Neural cell (in vitro differentiated cells): Measurements from ENCODE around the gene EML4. TPM values are rescaled to one million over a fixed set of nuclear protein-coding genes. Genes with fewer than 3 reads are reported as not detected.

ENCODE experiments used
- H2AFZ ChIP-seq: fragments of 200-600, 300-800 bp; sonication (generic), shearing (Covaris generic); 2 replicates; pipeline ENCODE4 v1.6.0; 2014; ENCODE audit warnings: low read depth, mild to moderate bottlenecking, antibody characterized with exemption, low read length, moderate library complexity
- H3F3A ChIP-seq: fragments of 200-600 bp; shearing (Covaris generic); 2 replicates; pipeline ENCODE4 v1.6.1; 2016; ENCODE audit warnings: mild to moderate bottlenecking, moderate library complexity, mixed read lengths, antibody characterized with exemption, low read length; ENCODE audit not compliant: insufficient read depth, poor library complexity, severe bottlenecking
- H3K27ac ChIP-seq: fragments of 200-600, 300-800 bp; sonication (generic), shearing (Covaris generic); 2 replicates; pipeline ENCODE4 v1.5.1; 2014; ENCODE audit warnings: mild to moderate bottlenecking, low read length, moderate library complexity
- H3K27me3 ChIP-seq: fragments of 300-800, 200-600 bp; sonication (generic), shearing (Covaris generic); 2 replicates; pipeline ENCODE4 v1.6.0; 2014; ENCODE audit warnings: mild to moderate bottlenecking, low read depth, low read length, moderate library complexity; ENCODE audit not compliant: insufficient read depth
- H3K36me3 ChIP-seq: fragments of 300-800, 200-600 bp; sonication (generic), shearing (Covaris generic); 2 replicates; pipeline ENCODE4 v1.5.1; 2014; ENCODE audit warnings: mild to moderate bottlenecking, antibody characterized with exemption, low read length, moderate library complexity; ENCODE audit not compliant: insufficient read depth
- H3K4me2 ChIP-seq: fragments of 300-800, 200-600 bp; sonication (generic), shearing (Covaris generic); 2 replicates; pipeline ENCODE4 v1.6.0; 2014; ENCODE audit warnings: mild to moderate bottlenecking, low read length
- H3K4me3 ChIP-seq: fragments of 300-800, 200-600 bp; sonication (generic), shearing (Covaris generic); 2 replicates; pipeline ENCODE4 v1.5.1; 2014; ENCODE audit warnings: mild to moderate bottlenecking, low read length, moderate library complexity
- H3K79me2 ChIP-seq: fragments of 200-600 bp; shearing (Covaris generic); replicated peaks from 2 replicates; pipeline ENCODE4 v1.6.0; 2014; ENCODE audit warnings: mild to moderate bottlenecking, low read length, moderate library complexity; ENCODE audit not compliant: insufficient read depth
- H3K9ac ChIP-seq: fragments of 300-800, 200-600 bp; sonication (generic), shearing (Covaris generic); 2 replicates; pipeline ENCODE4 v1.6.1; 2016; ENCODE audit warnings: mild to moderate bottlenecking, low read length, mixed read lengths
- H3K9me2 ChIP-seq: fragments of 200-600 bp; shearing (Covaris generic); 2 replicates; pipeline ENCODE4 v1.6.1; 2016; ENCODE audit warnings: mild to moderate bottlenecking, low read length, mixed read lengths; ENCODE audit not compliant: insufficient read depth
- H3K9me3 ChIP-seq: fragments of 200-600, 300-800 bp; sonication (generic), shearing (Covaris generic); 2 replicates; pipeline ENCODE4 v1.6.1; 2016; ENCODE audit warnings: mild to moderate bottlenecking, mixed run types, low read length, moderate library complexity, mixed read lengths
- H4K20me1 ChIP-seq: fragments of 200-600 bp; shearing (Covaris generic); 2 replicates; pipeline ENCODE4 v1.6.1; 2016; ENCODE audit warnings: mild to moderate bottlenecking, mixed run types; ENCODE audit not compliant: insufficient read depth
- CTCF ChIP-seq: fragments of 450-650 bp; IDR thresholded peaks from 2 replicates; pipeline ENCODE4 v1.5.1; 2014; ENCODE audit warnings: antibody characterized with exemption, mild to moderate bottlenecking, moderate library complexity; ENCODE audit not compliant: poor library complexity, severe bottlenecking
- EP300 ChIP-seq: fragments of 450-650 bp; conservative IDR thresholded peaks from 2 replicates; pipeline ENCODE4 v1.6.1; 2014; ENCODE audit warnings: antibody characterized with exemption, mild to moderate bottlenecking, moderate library complexity; ENCODE audit not compliant: poor library complexity, severe bottlenecking
- EZH2 ChIP-seq: fragments of 200-600, 300-800 bp; shearing (Covaris generic), sonication (generic); IDR thresholded peaks from 2 replicates; pipeline ENCODE4 v1.6.1; 2014; ENCODE audit warnings: antibody characterized with exemption, low read length, borderline replicate concordance, mild to moderate bottlenecking; ENCODE audit not compliant: insufficient read depth, poor library complexity, severe bottlenecking
- MXI1 ChIP-seq: fragments of 450-650 bp; conservative IDR thresholded peaks from 2 replicates; pipeline ENCODE4 v1.6.1; 2014; ENCODE audit warnings: antibody characterized with exemption, mild to moderate bottlenecking; ENCODE audit not compliant: poor library complexity, severe bottlenecking
- POLR2AphosphoS5 ChIP-seq: IDR thresholded peaks from 2 replicates; pipeline ENCODE4 v1.6.1; 2012
- RAD21 ChIP-seq: fragments of 450-650 bp; conservative IDR thresholded peaks from 2 replicates; pipeline ENCODE4 v1.6.1; 2014; ENCODE audit warnings: antibody characterized with exemption, mild to moderate bottlenecking, moderate library complexity
- SMC3 ChIP-seq: fragments of 450-650 bp; conservative IDR thresholded peaks from 2 replicates; pipeline ENCODE4 v1.6.1; 2014; ENCODE audit warnings: antibody characterized with exemption, mild to moderate bottlenecking, moderate library complexity; ENCODE audit not compliant: poor library complexity
- TAF1 ChIP-seq: IDR thresholded peaks from 2 replicates; pipeline ENCODE4 v1.6.1; 2012; ENCODE audit warnings: low read depth
- polyA plus RNA-seq: library from polyadenylated mRNA; depleted of rRNA; stranded (reverse); fragments of >200 nt; gene quantifications from 2 replicates; pipeline ENCODE4 v1.2.3, GENCODE V29; 2014
- TF ChIP-seq, protein P1 (sequence below): IDR thresholded peaks from 2 replicates; pipeline ENCODE4 v1.6.1; 2012; ENCODE audit warnings: borderline replicate concordance

Gene EML4
- polyA plus RNA-seq, 1 donor from 2014 or later, result 33.9 TPM

- Histone ChIP-seq H3K36me3 (no peaks in the 10 kb centered on the region), H3K79me2 (no peaks in the 10 kb centered on the region), H3K9me2 (no peaks in the 10 kb centered on the region), H3K9ac (no peak overlapping the region), H3K4me3 (no peak overlapping the region), H3F3A (no peaks in the 10 kb centered on the region), H4K20me1 (no peaks in the 10 kb centered on the region), H3K4me2 (no peak overlapping the region), H3K27ac (no peak overlapping the region), H3K27me3 (no peaks in the 10 kb centered on the region), H2AFZ (no peak overlapping the region), H3K9me3 (no peaks in the 10 kb centered on the region)
- no peak for TF ChIP-seq POLR2AphosphoS5
- no peak for TF ChIP-seq SMC3
- TF ChIP-seq CTCF, result no peak
- TF ChIP-seq TAF1, result no peak
- TF ChIP-seq EZH2, result no peak
- no peak for TF ChIP-seq RAD21
- no peak for TF ChIP-seq EP300
- TF ChIP-seq MXI1, result no peak
- TF ChIP-seq, protein P1, sequence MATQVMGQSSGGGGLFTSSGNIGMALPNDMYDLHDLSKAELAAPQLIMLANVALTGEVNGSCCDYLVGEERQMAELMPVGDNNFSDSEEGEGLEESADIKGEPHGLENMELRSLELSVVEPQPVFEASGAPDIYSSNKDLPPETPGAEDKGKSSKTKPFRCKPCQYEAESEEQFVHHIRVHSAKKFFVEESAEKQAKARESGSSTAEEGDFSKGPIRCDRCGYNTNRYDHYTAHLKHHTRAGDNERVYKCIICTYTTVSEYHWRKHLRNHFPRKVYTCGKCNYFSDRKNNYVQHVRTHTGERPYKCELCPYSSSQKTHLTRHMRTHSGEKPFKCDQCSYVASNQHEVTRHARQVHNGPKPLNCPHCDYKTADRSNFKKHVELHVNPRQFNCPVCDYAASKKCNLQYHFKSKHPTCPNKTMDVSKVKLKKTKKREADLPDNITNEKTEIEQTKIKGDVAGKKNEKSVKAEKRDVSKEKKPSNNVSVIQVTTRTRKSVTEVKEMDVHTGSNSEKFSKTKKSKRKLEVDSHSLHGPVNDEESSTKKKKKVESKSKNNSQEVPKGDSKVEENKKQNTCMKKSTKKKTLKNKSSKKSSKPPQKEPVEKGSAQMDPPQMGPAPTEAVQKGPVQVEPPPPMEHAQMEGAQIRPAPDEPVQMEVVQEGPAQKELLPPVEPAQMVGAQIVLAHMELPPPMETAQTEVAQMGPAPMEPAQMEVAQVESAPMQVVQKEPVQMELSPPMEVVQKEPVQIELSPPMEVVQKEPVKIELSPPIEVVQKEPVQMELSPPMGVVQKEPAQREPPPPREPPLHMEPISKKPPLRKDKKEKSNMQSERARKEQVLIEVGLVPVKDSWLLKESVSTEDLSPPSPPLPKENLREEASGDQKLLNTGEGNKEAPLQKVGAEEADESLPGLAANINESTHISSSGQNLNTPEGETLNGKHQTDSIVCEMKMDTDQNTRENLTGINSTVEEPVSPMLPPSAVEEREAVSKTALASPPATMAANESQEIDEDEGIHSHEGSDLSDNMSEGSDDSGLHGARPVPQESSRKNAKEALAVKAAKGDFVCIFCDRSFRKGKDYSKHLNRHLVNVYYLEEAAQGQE, result no peak
Observed at GRCh38 chr2:42229949-42230348, 60.8 kb downstream of the EML4 start.

DNA sequence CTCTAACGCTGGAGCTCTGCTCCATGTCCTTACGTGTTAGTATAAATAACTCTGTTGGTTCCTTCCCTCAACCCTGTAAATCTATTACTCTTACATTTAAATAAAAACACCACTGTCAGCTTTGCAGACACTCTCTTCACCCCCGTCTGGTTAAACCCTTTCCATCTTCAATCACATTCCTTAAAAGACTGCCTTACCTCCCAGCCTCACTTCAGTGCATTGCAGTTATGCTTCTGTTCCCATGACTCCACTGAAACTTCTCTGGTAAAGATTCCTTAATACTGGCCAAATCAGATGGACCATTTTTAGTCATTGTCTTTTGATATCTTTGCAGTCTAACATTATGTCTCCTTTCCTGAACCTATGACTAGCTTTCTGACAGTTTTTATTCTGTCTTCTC, 61.7 kb downstream of the EML4 start:
- Histone ChIP-seq H3K36me3 (no peaks in the 10 kb centered on the region), H4K20me1 (no peaks in the 10 kb centered on the region), H3K9ac (no peak overlapping the region), H3K9me3 (no peaks in the 10 kb centered on the region), H3K27me3 (no peaks in the 10 kb centered on the region), H3K27ac (no peak overlapping the region), H3K4me2 (no peak overlapping the region), H3F3A (no peaks in the 10 kb centered on the region), H3K4me3 (no peak overlapping the region), H3K9me2 (no peaks in the 10 kb centered on the region), H3K79me2 (no peaks in the 10 kb centered on the region), H2AFZ (no peak overlapping the region)
- TF ChIP-seq POLR2AphosphoS5, result no peak
- TF ChIP-seq, protein P1, result no peak
- no peak for TF ChIP-seq TAF1
- TF ChIP-seq CTCF, result no peak
- no peak for TF ChIP-seq EP300
- no peak for TF ChIP-seq SMC3
- TF ChIP-seq RAD21, result no peak
- TF ChIP-seq MXI1, result no peak
- no peak for TF ChIP-seq EZH2
